Peyer's patch (tissue), 4 donors: ENCODE measurements around the gene EXD3.
A peak's percentile ranks its signal among the peaks of the same experiment; 100 is the strongest.

Source experiments
- CTCF ChIP-seq, 6 experiments: fragments of 450-650 bp in 4 of 6; fragments of 200-600 bp in 2 of 6; sonication (generic) in 1 of 6; IDR thresholded peaks; one replicate each; pipeline ENCODE4 v1.5.1; 2017 to 2019; ENCODE audit warnings: antibody characterized with exemption in 6 of 6, mild to moderate bottlenecking in 3 of 6, moderate library complexity in 1 of 6
- POLR2A ChIP-seq, 2 donors: fragments of 450-650 bp; IDR thresholded peaks; one replicate each; pipeline ENCODE4 v1.5.1; 2017; ENCODE audit warnings: antibody characterized with exemption in 2 of 2, mild to moderate bottlenecking in 2 of 2, moderate library complexity in 2 of 2

GRCh38 chr9:137459152-137459600, 36.2 kb upstream of the EXD3 start, which contains the start of gene NSMF:
- TF ChIP-seq CTCF (IDR thresholded peaks at IDR 0.05) (no peak), POLR2A (IDR thresholded peaks at IDR 0.05) (peak; percentile 47 to 86)
